ENCODE results near the gene CFAP45.

- TF ChIP-seq CTCF (IDR thresholded peaks at IDR 0.05; ENCODE audit: low read depth, low read length, poor library complexity, severe bottlenecking) (no peak), EZH2phosphoT487 (IDR thresholded peaks at IDR 0.05; ENCODE audit: borderline replicate concordance, low read length) (no peak)
These were observed 33.9 kb downstream of the CFAP45 start for GRCh38 chr1:159866066-159866465.

Measured in DOHH2 (cell line).